ENCODE measurements around the gene TMEM53. TPM values are rescaled to one million over a fixed set of nuclear protein-coding genes. Genes with fewer than 3 reads are reported as not detected.

TMEM53 gene
- total RNA-seq, 4 donors from 2014 or later, result 3.9 to 8.3 (median 4.7) TPM

DNA sequence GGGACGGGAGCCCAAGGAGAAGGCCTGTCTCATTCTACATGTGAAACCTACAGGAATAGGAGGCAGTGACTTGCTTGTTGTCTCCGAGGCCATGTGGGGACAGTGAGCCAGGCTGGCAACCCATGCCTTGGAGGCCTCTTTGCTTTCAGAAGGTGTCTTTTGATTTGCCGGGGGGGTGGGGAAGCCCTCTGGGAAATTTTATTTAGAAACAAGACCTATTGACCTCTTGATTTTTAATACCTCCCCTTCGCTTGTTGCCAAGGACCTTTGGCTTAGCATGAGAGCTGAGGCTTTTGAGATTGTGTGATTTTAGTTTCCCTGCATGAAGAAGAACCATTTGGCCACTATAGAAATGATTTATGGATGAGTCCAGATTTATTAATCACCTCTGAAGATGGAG, 4.3 kb upstream of the TMEM53 start:
- peaks cover 0 to 28% (median 0%) of the 10 kb centered on the region in 3 donors for H3K4me1 ChIP-seq
- ATAC-seq, result no peak
- no peak overlapping the region for H3K4me3 ChIP-seq
- H3K36me3 ChIP-seq, result no peaks in the 10 kb centered on the region
- H3K9me3 ChIP-seq, result no peaks in the 10 kb centered on the region
- TF ChIP-seq EP300 (IDR thresholded peaks at IDR 0.05) (no peak), POLR2AphosphoS5 (IDR thresholded peaks at IDR 0.05) (no peak), POLR2A (IDR thresholded peaks at IDR 0.05) (no peak)
- TF ChIP-seq, protein P1, sequence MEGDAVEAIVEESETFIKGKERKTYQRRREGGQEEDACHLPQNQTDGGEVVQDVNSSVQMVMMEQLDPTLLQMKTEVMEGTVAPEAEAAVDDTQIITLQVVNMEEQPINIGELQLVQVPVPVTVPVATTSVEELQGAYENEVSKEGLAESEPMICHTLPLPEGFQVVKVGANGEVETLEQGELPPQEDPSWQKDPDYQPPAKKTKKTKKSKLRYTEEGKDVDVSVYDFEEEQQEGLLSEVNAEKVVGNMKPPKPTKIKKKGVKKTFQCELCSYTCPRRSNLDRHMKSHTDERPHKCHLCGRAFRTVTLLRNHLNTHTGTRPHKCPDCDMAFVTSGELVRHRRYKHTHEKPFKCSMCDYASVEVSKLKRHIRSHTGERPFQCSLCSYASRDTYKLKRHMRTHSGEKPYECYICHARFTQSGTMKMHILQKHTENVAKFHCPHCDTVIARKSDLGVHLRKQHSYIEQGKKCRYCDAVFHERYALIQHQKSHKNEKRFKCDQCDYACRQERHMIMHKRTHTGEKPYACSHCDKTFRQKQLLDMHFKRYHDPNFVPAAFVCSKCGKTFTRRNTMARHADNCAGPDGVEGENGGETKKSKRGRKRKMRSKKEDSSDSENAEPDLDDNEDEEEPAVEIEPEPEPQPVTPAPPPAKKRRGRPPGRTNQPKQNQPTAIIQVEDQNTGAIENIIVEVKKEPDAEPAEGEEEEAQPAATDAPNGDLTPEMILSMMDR (IDR thresholded peaks at IDR 0.05), result no peak
- WGBS, 2 donors (ENCODE audit: low coverage in 1 of 2), result 75% methylated on average over 4 of the region's 4 CpGs; no CpG with 5 or more reads in 1 of the 2 donors
- H3K27me3 ChIP-seq, result no peaks in the 10 kb centered on the region
- no peak overlapping the region for H3K27ac ChIP-seq

DNA sequence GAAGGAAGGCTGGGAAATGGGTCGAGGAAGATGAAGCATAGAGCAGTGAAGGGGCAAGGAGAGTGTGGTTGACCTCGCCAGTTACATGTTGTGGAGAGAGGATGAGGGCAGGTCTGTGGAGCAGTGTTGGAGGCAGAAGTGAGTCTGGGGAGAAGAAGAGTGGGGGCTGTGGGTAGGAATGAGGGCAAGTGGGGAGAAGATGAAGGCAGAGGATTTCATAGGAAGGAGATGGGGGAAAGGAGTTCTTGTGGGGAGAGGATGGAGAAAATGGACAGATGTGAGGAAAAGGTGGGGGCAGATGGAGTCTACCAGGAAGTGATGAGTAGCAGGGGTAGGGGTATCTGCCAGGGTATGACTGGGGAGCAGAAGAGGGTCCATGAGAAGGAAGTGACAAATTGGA, 3.8 kb upstream of the TMEM53 start:
- WGBS, 2 donors (ENCODE audit: low coverage in 1 of 2), result 93% methylated on average over 2 of the region's 2 CpGs; no CpG with 5 or more reads in 1 of the 2 donors
- no peak for TF ChIP-seq EP300 (IDR thresholded peaks at IDR 0.05)
- TF ChIP-seq POLR2AphosphoS5 (IDR thresholded peaks at IDR 0.05), result no peak
- TF ChIP-seq POLR2A (IDR thresholded peaks at IDR 0.05), result no peak
- TF ChIP-seq, protein P1 (IDR thresholded peaks at IDR 0.05), result no peak
- H3K27ac ChIP-seq, result no peak overlapping the region

DNA sequence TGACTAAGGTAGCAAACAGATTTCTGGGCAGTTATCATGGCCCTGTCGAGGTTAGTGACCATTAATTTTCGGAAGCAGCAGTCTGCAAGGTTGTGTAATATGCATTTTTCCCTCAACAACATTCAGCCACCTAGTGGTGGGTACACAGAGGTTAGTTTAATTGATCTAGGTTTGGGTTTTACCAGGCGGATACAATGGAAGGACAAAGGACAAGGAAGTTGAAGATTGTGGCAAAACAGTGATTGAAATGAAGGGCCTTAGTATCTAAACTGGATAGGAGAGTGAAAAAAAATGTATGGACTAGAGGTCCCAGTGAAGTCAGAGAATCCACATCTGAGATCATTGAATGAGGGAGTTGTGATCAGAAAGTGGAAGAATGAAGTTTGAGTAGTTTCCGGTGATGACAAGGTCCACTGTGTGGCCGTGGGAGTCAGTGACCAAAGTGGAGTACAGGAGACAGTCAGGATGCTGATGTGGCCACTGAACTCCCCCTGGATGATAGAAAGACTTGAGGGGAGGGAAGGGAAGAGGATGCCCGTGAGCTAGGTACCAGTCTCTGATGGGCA, 3.0 kb upstream of the TMEM53 start:
- Histone ChIP-seq H3K9me3 (no peaks in the 10 kb centered on the region), H3K4me1 (peaks cover 0 to 41% (median 3%) of the 10 kb centered on the region in 3 donors), H3K27me3 (no peaks in the 10 kb centered on the region), H3K4me3 (no peak overlapping the region), H3K36me3 (no peaks in the 10 kb centered on the region), H3K27ac (peak overlapping the region in 2 of 4 donors; percentile 32 to 41)
- 50 to 57% methylated on average over 5 to 6 of the region's 6 CpGs for WGBS, 2 donors (ENCODE audit: low coverage in 1 of 2)
- no peak for ATAC-seq
- no peak for TF ChIP-seq POLR2A (IDR thresholded peaks at IDR 0.05)
- TF ChIP-seq, protein P1 (IDR thresholded peaks at IDR 0.05), result peak in 3 of 4 experiments; percentile 38 to 54 (median 41)

More for the DNA sequence above, 3.8 kb upstream of the TMEM53 start:
- ATAC-seq, result no peak
- Histone ChIP-seq H3K4me3 (no peak overlapping the region), H3K36me3 (no peaks in the 10 kb centered on the region), H3K27me3 (no peaks in the 10 kb centered on the region), H3K9me3 (no peaks in the 10 kb centered on the region), H3K4me1 (peaks cover 0 to 33% (median 3%) of the 10 kb centered on the region in 3 donors)

DNA sequence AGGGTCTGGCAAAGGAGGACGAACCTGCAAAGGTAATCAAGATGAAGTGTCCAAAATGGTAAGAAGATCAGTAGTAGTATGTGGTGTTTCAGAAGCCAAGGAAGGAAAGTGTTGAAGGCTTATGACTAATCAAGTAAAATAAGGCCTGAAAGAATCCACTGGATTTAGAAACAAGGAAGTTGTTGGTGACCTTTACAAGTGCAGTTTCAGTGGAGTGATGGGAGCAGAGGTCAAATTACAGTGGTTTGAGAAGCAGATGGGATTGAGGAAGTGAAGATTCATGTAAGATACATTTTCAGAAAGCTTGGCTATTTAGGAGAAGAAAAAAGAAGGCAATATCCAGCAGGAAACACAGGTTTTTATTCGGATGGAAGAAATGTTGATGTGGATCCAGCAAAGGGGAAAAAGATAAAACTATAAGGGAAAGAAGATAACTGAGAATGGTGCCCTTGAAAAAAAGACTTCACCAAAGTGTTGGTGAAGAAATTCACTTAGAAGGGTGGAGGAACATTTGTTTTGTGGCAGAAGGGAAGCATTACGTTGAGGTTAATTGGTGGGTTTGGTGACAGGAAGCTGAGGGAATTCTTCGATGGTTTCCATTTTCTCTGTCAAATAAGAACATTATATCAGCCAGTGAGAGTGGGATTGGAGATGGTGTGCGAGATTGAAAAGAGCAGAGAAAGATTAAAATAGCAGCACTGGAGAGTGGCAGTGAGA, 2.4 kb upstream of the TMEM53 start:
- WGBS, 2 donors (ENCODE audit: low coverage in 1 of 2), result 70 to 71% methylated on average over 5 of the region's 5 CpGs
- Histone ChIP-seq H3K27ac (peak overlapping the region in 2 of 4 donors; percentile 41 to 95), H3K9me3 (no peaks in the 10 kb centered on the region), H3K4me3 (no peak overlapping the region), H3K36me3 (no peaks in the 10 kb centered on the region), H3K4me1 (peaks cover 0 to 47% (median 3%) of the 10 kb centered on the region in 3 donors), H3K27me3 (no peaks in the 10 kb centered on the region)
- no peak for ATAC-seq
- TF ChIP-seq POLR2AphosphoS5 (IDR thresholded peaks at IDR 0.05), result no peak

DNA sequence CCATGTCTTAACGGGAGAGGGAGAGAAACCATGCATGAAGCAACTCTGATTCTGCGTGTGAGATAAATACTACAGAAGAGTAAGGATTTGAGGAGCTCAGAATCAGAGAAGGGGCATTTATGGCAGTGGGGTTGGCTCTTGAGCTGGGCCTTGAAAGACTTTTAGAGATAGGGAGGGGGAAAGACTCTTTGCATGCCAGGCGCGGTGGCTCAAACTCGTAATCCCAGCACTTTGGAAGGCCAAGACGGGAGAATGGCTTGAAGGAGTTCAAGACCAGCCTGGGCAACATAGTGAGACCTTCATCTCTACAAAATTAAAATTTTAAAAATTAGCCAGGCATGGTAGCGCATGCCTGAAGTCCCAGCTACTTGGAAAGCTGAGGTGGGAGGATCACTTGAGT, 905 bp upstream of the TMEM53 start:
- whole genome bisulfite sequencing, 2 donors (ENCODE audit: low coverage in 1 of 2), result 61 to 78% methylated on average over 2 to 7 of the region's 7 CpGs
- Histone ChIP-seq H3K36me3 (no peaks in the 10 kb centered on the region), H3K9me3 (no peaks in the 10 kb centered on the region), H3K27ac (peak overlapping the region in 3 of 4 donors; percentile 94 to 97 (median 95)), H3K27me3 (no peaks in the 10 kb centered on the region), H3K4me1 (peaks cover 0 to 56% (median 3%) of the 10 kb centered on the region in 3 donors), H3K4me3 (peak overlapping the region in 1 of 2 donors; percentile 73)
- no peak for TF ChIP-seq EP300 (IDR thresholded peaks at IDR 0.05)
- no peak for TF ChIP-seq POLR2A (IDR thresholded peaks at IDR 0.05)
- TF ChIP-seq POLR2AphosphoS5 (IDR thresholded peaks at IDR 0.05), result no peak
- TF ChIP-seq, protein P1 (IDR thresholded peaks at IDR 0.05), result no peak
- no peak for ATAC-seq
